HEK293 (cell line): ENCODE data around the gene CD177.

Experiments used
- BCL11A ChIP-seq: fragments of 450-650 bp; formaldehyde crosslinking; IDR thresholded peaks from 2 replicates; pipeline ENCODE4 v1.5.1; 2016; ENCODE audit warnings: low read depth, missing biosample characterization, missing genetic modification characterization
- EGR2 ChIP-seq: fragments of 450-650 bp; formaldehyde crosslinking; IDR thresholded peaks from 2 replicates; pipeline ENCODE4 v1.5.1; 2016; ENCODE audit warnings: low read depth, missing biosample characterization, missing genetic modification characterization
- GLIS2 ChIP-seq: fragments of 450-650 bp; formaldehyde crosslinking; IDR thresholded peaks from 2 replicates; pipeline ENCODE4 v1.5.1; 2016; ENCODE audit warnings: missing biosample characterization, missing genetic modification characterization
- SP3 ChIP-seq: fragments of 450-650 bp; formaldehyde crosslinking; IDR thresholded peaks from 2 replicates; pipeline ENCODE4 v1.5.1; 2016; ENCODE audit warnings: missing biosample characterization, missing genetic modification characterization
- YY2 ChIP-seq: fragments of 450-650 bp; formaldehyde crosslinking; IDR thresholded peaks from 2 replicates; pipeline ENCODE4 v1.5.1; 2016; ENCODE audit warnings: missing biosample characterization, missing genetic modification characterization
- ZBTB17 ChIP-seq: fragments of 450-650 bp; formaldehyde crosslinking; IDR thresholded peaks from 2 replicates; pipeline ENCODE4 v1.5.1; 2016; ENCODE audit warnings: missing biosample characterization, missing genetic modification characterization
- ZBTB7A ChIP-seq: fragments of 450-650 bp; formaldehyde crosslinking; IDR thresholded peaks from 2 replicates; pipeline ENCODE4 v1.5.1; 2016; ENCODE audit warnings: low read depth, missing biosample characterization, missing genetic modification characterization
- ZFHX2 ChIP-seq: fragments of 450-650 bp; formaldehyde crosslinking; conservative IDR thresholded peaks from 2 replicates; pipeline ENCODE4 v1.5.1; 2016; ENCODE audit warnings: missing biosample characterization, missing genetic modification characterization
- ZNF112 ChIP-seq: fragments of 450-650 bp; formaldehyde crosslinking; IDR thresholded peaks from 2 replicates; pipeline ENCODE4 v1.5.0; 2017; ENCODE audit warnings: missing biosample characterization, missing genetic modification characterization
- ZNF169 ChIP-seq: fragments of 450-650 bp; formaldehyde crosslinking; IDR thresholded peaks from 2 replicates; pipeline ENCODE4 v1.5.1; 2016; ENCODE audit warnings: missing biosample characterization, missing genetic modification characterization
- ZNF214 ChIP-seq: fragments of 450-650 bp; formaldehyde crosslinking; IDR thresholded peaks from 2 replicates; pipeline ENCODE4 v1.5.1; 2017; ENCODE audit warnings: missing biosample characterization, mild to moderate bottlenecking, missing genetic modification characterization, borderline replicate concordance
- ZNF223 ChIP-seq: fragments of 450-650 bp; formaldehyde crosslinking; IDR thresholded peaks from 2 replicates; pipeline ENCODE4 v1.5.1; 2016; ENCODE audit warnings: missing biosample characterization, missing genetic modification characterization
- ZNF24 ChIP-seq: fragments of 450-650 bp; formaldehyde crosslinking; IDR thresholded peaks from 2 replicates; pipeline ENCODE4 v1.5.1; 2016; ENCODE audit warnings: missing biosample characterization, missing genetic modification characterization
- ZNF248 ChIP-seq: fragments of 450-650 bp; formaldehyde crosslinking; IDR thresholded peaks from 2 replicates; pipeline ENCODE4 v1.5.1; 2017; ENCODE audit warnings: missing biosample characterization, missing genetic modification characterization
- ZNF391 ChIP-seq: fragments of 450-650 bp; formaldehyde crosslinking; IDR thresholded peaks from 2 replicates; pipeline ENCODE4 v1.5.1; 2016; ENCODE audit warnings: low read depth, missing biosample characterization, missing genetic modification characterization, borderline replicate concordance
- ZNF433 ChIP-seq: fragments of 450-650 bp; formaldehyde crosslinking; IDR thresholded peaks from 2 replicates; pipeline ENCODE4 v1.5.1; 2016; ENCODE audit warnings: missing biosample characterization, missing genetic modification characterization, low read depth
- ZNF473 ChIP-seq: fragments of 450-650 bp; formaldehyde crosslinking; IDR thresholded peaks from 2 replicates; pipeline ENCODE4 v1.5.1; 2017; ENCODE audit warnings: missing biosample characterization, missing genetic modification characterization
- ZNF521 ChIP-seq: fragments of 450-650 bp; formaldehyde crosslinking; IDR thresholded peaks from 2 replicates; pipeline ENCODE4 v1.5.1; 2017; ENCODE audit warnings: missing biosample characterization, mild to moderate bottlenecking, missing genetic modification characterization
- ZNF530 ChIP-seq: fragments of 450-650 bp; formaldehyde crosslinking; IDR thresholded peaks from 2 replicates; pipeline ENCODE4 v1.5.1; 2016; ENCODE audit warnings: low read depth, missing biosample characterization, missing genetic modification characterization
- ZNF558 ChIP-seq: fragments of 450-650 bp; formaldehyde crosslinking; IDR thresholded peaks from 2 replicates; pipeline ENCODE4 v1.5.1; 2016; ENCODE audit warnings: missing biosample characterization, missing genetic modification characterization
- ZNF623 ChIP-seq: fragments of 450-650 bp; formaldehyde crosslinking; IDR thresholded peaks from 2 replicates; pipeline ENCODE4 v1.5.1; 2016; ENCODE audit warnings: missing biosample characterization, missing genetic modification characterization
- ZNF660 ChIP-seq: fragments of 450-650 bp; IDR thresholded peaks from 2 replicates; pipeline ENCODE4 v1.5.1; 2018; ENCODE audit warnings: missing biosample characterization, mild to moderate bottlenecking, missing genetic modification characterization
- ZNF664 ChIP-seq: fragments of 450-650 bp; formaldehyde crosslinking; IDR thresholded peaks from 2 replicates; pipeline ENCODE4 v1.5.1; 2016; ENCODE audit warnings: missing biosample characterization, missing genetic modification characterization
- ZNF768 ChIP-seq: fragments of 450-650 bp; formaldehyde crosslinking; IDR thresholded peaks from 2 replicates; pipeline ENCODE4 v1.5.1; 2018; ENCODE audit warnings: missing biosample characterization, mild to moderate bottlenecking, missing genetic modification characterization
- TF ChIP-seq, protein P1 (sequence below): fragments of 450-650 bp; formaldehyde crosslinking; IDR thresholded peaks from 2 replicates; pipeline ENCODE4 v1.5.1; 2017; ENCODE audit warnings: missing biosample characterization, missing genetic modification characterization
- TF ChIP-seq, protein P2 (sequence below): fragments of 450-650 bp; formaldehyde crosslinking; IDR thresholded peaks from 2 replicates; pipeline ENCODE4 v1.5.1; 2016; ENCODE audit warnings: missing biosample characterization, missing genetic modification characterization
- TF ChIP-seq, protein P3 (sequence below): fragments of 450-650 bp; formaldehyde crosslinking; IDR thresholded peaks from 2 replicates; pipeline ENCODE4 v1.5.1; 2016; ENCODE audit warnings: missing biosample characterization, missing genetic modification characterization, low read depth
- TF ChIP-seq, protein P4 (sequence below): fragments of 450-650 bp; formaldehyde crosslinking; IDR thresholded peaks from 2 replicates; pipeline ENCODE4 v1.5.1; 2016; ENCODE audit warnings: missing biosample characterization, missing genetic modification characterization
- TF ChIP-seq, protein P5 (sequence below): fragments of 450-650 bp; IDR thresholded peaks from 2 replicates; pipeline ENCODE4 v1.5.1; 2018; ENCODE audit warnings: missing biosample characterization, missing genetic modification characterization
- TF ChIP-seq, protein P6 (sequence below): fragments of 450-650 bp; formaldehyde crosslinking; IDR thresholded peaks from 2 replicates; pipeline ENCODE4 v1.5.1; 2016; ENCODE audit warnings: missing biosample characterization, missing genetic modification characterization

CD177 gene

DNA sequence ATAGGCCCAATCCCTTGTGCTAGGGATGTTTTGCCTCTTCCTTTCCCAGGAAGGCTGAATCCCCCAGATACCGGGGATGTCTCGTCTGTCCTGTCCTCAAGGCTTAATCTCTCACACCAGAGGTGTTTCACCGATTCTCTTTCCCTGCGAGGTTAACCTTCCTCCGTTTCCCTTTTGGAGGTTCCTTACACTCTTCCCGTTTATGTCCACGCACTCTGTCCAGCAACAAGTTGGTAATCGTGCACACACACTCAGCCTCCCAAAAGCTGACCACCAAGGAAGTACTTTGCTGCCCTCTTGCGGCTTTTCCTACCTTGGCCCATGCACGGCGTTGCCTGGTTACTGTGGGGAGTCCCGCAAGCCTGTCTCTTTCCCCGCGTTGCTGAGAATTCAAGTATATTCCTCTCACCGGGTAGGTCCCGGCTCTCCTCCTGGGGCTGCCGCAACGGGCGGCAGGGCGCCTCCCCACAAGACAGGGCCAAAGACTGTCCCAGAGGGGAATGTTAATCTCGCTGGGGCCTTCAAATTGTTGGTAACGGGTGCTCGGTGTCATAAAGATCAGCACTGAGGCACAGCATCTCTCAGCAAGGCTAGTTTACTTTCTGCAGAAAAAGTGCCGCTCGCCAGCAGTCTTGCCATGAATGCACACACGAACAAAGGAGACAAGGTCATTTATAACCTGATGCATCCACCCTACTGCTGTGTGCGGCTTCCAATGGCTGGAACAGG is 36.7 kb upstream of the CD177 start (continued):
- TF ChIP-seq, protein P1, sequence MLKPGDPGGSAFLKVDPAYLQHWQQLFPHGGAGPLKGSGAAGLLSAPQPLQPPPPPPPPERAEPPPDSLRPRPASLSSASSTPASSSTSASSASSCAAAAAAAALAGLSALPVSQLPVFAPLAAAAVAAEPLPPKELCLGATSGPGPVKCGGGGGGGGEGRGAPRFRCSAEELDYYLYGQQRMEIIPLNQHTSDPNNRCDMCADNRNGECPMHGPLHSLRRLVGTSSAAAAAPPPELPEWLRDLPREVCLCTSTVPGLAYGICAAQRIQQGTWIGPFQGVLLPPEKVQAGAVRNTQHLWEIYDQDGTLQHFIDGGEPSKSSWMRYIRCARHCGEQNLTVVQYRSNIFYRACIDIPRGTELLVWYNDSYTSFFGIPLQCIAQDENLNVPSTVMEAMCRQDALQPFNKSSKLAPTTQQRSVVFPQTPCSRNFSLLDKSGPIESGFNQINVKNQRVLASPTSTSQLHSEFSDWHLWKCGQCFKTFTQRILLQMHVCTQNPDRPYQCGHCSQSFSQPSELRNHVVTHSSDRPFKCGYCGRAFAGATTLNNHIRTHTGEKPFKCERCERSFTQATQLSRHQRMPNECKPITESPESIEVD (tag by site-specific recombination) = no peak
- TF ChIP-seq ZNF473 (tag by site-specific recombination) (no peak), ZNF24 (tag by site-specific recombination) (no peak), ZNF391 (tag by site-specific recombination) (no peak; the same call in 1 of the 2 replicates), ZNF214 (no peak), GLIS2 (tag by site-specific recombination) (no peak), ZNF248 (no peak), ZNF521 (tag by site-specific recombination) (no peak), ZBTB7A (tag by site-specific recombination) (no peak), ZNF558 (no peak; the same call in 1 of the 2 replicates), ZNF664 (tag by site-specific recombination) (no peak), ZNF768 (no peak), ZNF169 (tag by site-specific recombination) (no peak), YY2 (no peak), ZNF660 (peak; percentile 78; the same call in 1 of the 2 replicates), ZNF530 (no peak), SP3 (tag by site-specific recombination) (no peak), ZNF433 (tag by site-specific recombination) (no peak), ZNF223 (tag by site-specific recombination) (no peak), BCL11A (0 out of 2 replicates have a peak, but pooled peaks have one; percentile 46), ZBTB17 (peak; percentile 91), ZNF623 (no peak), EGR2 (no peak), ZFHX2 (tag by site-specific recombination) (no peak), ZNF112 (no peak)
- TF ChIP-seq, protein P2, sequence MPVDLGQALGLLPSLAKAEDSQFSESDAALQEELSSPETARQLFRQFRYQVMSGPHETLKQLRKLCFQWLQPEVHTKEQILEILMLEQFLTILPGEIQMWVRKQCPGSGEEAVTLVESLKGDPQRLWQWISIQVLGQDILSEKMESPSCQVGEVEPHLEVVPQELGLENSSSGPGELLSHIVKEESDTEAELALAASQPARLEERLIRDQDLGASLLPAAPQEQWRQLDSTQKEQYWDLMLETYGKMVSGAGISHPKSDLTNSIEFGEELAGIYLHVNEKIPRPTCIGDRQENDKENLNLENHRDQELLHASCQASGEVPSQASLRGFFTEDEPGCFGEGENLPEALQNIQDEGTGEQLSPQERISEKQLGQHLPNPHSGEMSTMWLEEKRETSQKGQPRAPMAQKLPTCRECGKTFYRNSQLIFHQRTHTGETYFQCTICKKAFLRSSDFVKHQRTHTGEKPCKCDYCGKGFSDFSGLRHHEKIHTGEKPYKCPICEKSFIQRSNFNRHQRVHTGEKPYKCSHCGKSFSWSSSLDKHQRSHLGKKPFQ (tag by site-specific recombination) = no peak
- TF ChIP-seq, protein P3, sequence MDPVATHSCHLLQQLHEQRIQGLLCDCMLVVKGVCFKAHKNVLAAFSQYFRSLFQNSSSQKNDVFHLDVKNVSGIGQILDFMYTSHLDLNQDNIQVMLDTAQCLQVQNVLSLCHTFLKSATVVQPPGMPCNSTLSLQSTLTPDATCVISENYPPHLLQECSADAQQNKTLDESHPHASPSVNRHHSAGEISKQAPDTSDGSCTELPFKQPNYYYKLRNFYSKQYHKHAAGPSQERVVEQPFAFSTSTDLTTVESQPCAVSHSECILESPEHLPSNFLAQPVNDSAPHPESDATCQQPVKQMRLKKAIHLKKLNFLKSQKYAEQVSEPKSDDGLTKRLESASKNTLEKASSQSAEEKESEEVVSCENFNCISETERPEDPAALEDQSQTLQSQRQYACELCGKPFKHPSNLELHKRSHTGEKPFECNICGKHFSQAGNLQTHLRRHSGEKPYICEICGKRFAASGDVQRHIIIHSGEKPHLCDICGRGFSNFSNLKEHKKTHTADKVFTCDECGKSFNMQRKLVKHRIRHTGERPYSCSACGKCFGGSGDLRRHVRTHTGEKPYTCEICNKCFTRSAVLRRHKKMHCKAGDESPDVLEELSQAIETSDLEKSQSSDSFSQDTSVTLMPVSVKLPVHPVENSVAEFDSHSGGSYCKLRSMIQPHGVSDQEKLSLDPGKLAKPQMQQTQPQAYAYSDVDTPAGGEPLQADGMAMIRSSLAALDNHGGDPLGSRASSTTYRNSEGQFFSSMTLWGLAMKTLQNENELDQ (tag by site-specific recombination) = no peak
- TF ChIP-seq, protein P4, sequence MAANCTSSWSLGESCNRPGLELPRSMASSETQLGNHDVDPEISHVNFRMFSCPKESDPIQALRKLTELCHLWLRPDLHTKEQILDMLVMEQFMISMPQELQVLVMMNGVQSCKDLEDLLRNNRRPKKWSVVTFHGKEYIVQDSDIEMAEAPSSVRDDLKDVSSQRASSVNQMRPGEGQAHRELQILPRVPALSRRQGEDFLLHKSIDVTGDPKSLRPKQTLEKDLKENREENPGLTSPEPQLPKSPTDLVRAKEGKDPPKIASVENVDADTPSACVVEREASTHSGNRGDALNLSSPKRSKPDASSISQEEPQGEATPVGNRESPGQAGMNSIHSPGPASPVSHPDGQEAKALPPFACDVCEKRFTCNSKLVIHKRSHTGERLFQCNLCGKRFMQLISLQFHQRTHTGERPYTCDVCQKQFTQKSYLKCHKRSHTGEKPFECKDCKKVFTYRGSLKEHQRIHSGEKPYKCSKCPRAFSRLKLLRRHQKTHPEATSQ (tag by site-specific recombination) = no peak
- TF ChIP-seq, protein P5, sequence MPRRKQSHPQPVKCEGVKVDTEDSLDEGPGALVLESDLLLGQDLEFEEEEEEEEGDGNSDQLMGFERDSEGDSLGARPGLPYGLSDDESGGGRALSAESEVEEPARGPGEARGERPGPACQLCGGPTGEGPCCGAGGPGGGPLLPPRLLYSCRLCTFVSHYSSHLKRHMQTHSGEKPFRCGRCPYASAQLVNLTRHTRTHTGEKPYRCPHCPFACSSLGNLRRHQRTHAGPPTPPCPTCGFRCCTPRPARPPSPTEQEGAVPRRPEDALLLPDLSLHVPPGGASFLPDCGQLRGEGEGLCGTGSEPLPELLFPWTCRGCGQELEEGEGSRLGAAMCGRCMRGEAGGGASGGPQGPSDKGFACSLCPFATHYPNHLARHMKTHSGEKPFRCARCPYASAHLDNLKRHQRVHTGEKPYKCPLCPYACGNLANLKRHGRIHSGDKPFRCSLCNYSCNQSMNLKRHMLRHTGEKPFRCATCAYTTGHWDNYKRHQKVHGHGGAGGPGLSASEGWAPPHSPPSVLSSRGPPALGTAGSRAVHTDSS (tag by site-specific recombination) = no peak
- TF ChIP-seq, protein P6, sequence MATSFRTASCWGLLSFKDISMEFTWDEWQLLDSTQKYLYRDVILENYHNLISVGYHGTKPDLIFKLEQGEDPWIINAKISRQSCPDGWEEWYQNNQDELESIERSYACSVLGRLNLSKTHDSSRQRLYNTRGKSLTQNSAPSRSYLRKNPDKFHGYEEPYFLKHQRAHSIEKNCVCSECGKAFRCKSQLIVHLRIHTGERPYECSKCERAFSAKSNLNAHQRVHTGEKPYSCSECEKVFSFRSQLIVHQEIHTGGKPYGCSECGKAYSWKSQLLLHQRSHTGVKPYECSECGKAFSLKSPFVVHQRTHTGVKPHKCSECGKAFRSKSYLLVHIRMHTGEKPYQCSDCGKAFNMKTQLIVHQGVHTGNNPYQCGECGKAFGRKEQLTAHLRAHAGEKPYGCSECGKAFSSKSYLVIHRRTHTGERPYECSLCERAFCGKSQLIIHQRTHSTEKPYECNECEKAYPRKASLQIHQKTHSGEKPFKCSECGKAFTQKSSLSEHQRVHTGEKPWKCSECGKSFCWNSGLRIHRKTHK (tag by site-specific recombination) = no peak
